ENCODE results near the gene RPIA.
A peak's percentile ranks its signal among the peaks of the same experiment; 100 is the strongest.

Gene RPIA

GRCh38 chr2:88724643-88725332 lies 33.3 kb downstream of the RPIA start:
- H3K9me3 ChIP-seq (ENCODE audit: control insufficient read depth, low read length), result no peaks in the 10 kb centered on the region
- no peak for DNase-seq
- no peak overlapping the region for H3K27ac ChIP-seq (ENCODE audit: insufficient read depth, low read length, poor library complexity, severe bottlenecking)
- no peaks in the 10 kb centered on the region for H3K27me3 ChIP-seq (replicated peaks; ENCODE audit: control insufficient read depth, insufficient read depth, low read length, poor library complexity, severe bottlenecking)
- no peak overlapping the region for H3K4me3 ChIP-seq (ENCODE audit: insufficient read depth, low read depth, low read length, poor library complexity, severe bottlenecking)
- H3K36me3 ChIP-seq (ENCODE audit: control insufficient read depth, insufficient read depth, low read length), result no peaks in the 10 kb centered on the region
- no peaks in the 10 kb centered on the region for H3K4me1 ChIP-seq (ENCODE audit: control insufficient read depth, insufficient read depth, low read length, poor library complexity, severe bottlenecking)

GRCh38 chr2:88729061-88729745 lies 37.7 kb downstream of the RPIA start:
- Histone ChIP-seq H3K9me3 (ENCODE audit: control insufficient read depth, low read length) (no peaks in the 10 kb centered on the region), H3K4me3 (ENCODE audit: insufficient read depth, low read depth, low read length, poor library complexity, severe bottlenecking) (no peak overlapping the region), H3K4me1 (ENCODE audit: control insufficient read depth, insufficient read depth, low read length, poor library complexity, severe bottlenecking) (no peaks in the 10 kb centered on the region), H3K27ac (ENCODE audit: insufficient read depth, low read length, poor library complexity, severe bottlenecking) (no peak overlapping the region), H3K36me3 (ENCODE audit: control insufficient read depth, insufficient read depth, low read length) (no peaks in the 10 kb centered on the region), H3K27me3 (replicated peaks; ENCODE audit: control insufficient read depth, insufficient read depth, low read length, poor library complexity, severe bottlenecking) (no peaks in the 10 kb centered on the region)
- no peak for DNase-seq

- DNase-seq, result no peak
- Histone ChIP-seq H3K27ac (ENCODE audit: insufficient read depth, low read length, poor library complexity, severe bottlenecking) (no peak overlapping the region), H3K4me1 (ENCODE audit: control insufficient read depth, insufficient read depth, low read length, poor library complexity, severe bottlenecking) (no peaks in the 10 kb centered on the region), H3K4me3 (ENCODE audit: insufficient read depth, low read depth, low read length, poor library complexity, severe bottlenecking) (no peak overlapping the region), H3K36me3 (ENCODE audit: control insufficient read depth, insufficient read depth, low read length) (peaks cover 24% of the 10 kb centered on the region), H3K9me3 (ENCODE audit: control insufficient read depth, low read length) (no peaks in the 10 kb centered on the region), H3K27me3 (replicated peaks; ENCODE audit: control insufficient read depth, insufficient read depth, low read length, poor library complexity, severe bottlenecking) (no peaks in the 10 kb centered on the region)
These were observed 41.9 kb downstream of the RPIA start for GRCh38 chr2:88733155-88733902.

- Histone ChIP-seq H3K27ac (ENCODE audit: insufficient read depth, low read length, poor library complexity, severe bottlenecking) (no peak overlapping the region), H3K4me1 (ENCODE audit: control insufficient read depth, insufficient read depth, low read length, poor library complexity, severe bottlenecking) (no peaks in the 10 kb centered on the region), H3K9me3 (ENCODE audit: control insufficient read depth, low read length) (no peaks in the 10 kb centered on the region), H3K36me3 (ENCODE audit: control insufficient read depth, insufficient read depth, low read length) (peaks cover 30% of the 10 kb centered on the region), H3K4me3 (ENCODE audit: insufficient read depth, low read depth, low read length, poor library complexity, severe bottlenecking) (no peak overlapping the region), H3K27me3 (replicated peaks; ENCODE audit: control insufficient read depth, insufficient read depth, low read length, poor library complexity, severe bottlenecking) (no peaks in the 10 kb centered on the region)
- DNase-seq, result no peak
These were observed 43.7 kb downstream of the RPIA start for GRCh38 chr2:88735133-88735532.

GRCh38 chr2:88735853-88736252 lies 44.4 kb downstream of the RPIA start:
- H3K9me3 ChIP-seq (ENCODE audit: control insufficient read depth, low read length), result no peaks in the 10 kb centered on the region
- no peaks in the 10 kb centered on the region for H3K4me1 ChIP-seq (ENCODE audit: control insufficient read depth, insufficient read depth, low read length, poor library complexity, severe bottlenecking)
- DNase-seq, result no peak
- peaks cover 30% of the 10 kb centered on the region for H3K36me3 ChIP-seq (ENCODE audit: control insufficient read depth, insufficient read depth, low read length)
- no peaks in the 10 kb centered on the region for H3K27me3 ChIP-seq (replicated peaks; ENCODE audit: control insufficient read depth, insufficient read depth, low read length, poor library complexity, severe bottlenecking)
- no peak overlapping the region for H3K27ac ChIP-seq (ENCODE audit: insufficient read depth, low read length, poor library complexity, severe bottlenecking)
- H3K4me3 ChIP-seq (ENCODE audit: insufficient read depth, low read depth, low read length, poor library complexity, severe bottlenecking), result no peak overlapping the region

GRCh38 chr2:88736437-88736836 lies 45.0 kb downstream of the RPIA start:
- Histone ChIP-seq H3K4me1 (ENCODE audit: control insufficient read depth, insufficient read depth, low read length, poor library complexity, severe bottlenecking) (no peaks in the 10 kb centered on the region), H3K36me3 (ENCODE audit: control insufficient read depth, insufficient read depth, low read length) (peaks cover 30% of the 10 kb centered on the region), H3K9me3 (ENCODE audit: control insufficient read depth, low read length) (no peaks in the 10 kb centered on the region), H3K27ac (ENCODE audit: insufficient read depth, low read length, poor library complexity, severe bottlenecking) (no peak overlapping the region), H3K27me3 (replicated peaks; ENCODE audit: control insufficient read depth, insufficient read depth, low read length, poor library complexity, severe bottlenecking) (no peaks in the 10 kb centered on the region), H3K4me3 (ENCODE audit: insufficient read depth, low read depth, low read length, poor library complexity, severe bottlenecking) (no peak overlapping the region)
- no peak for DNase-seq

GRCh38 chr2:88737385-88737784 lies 45.9 kb downstream of the RPIA start:
- no peaks in the 10 kb centered on the region for H3K27me3 ChIP-seq (replicated peaks; ENCODE audit: control insufficient read depth, insufficient read depth, low read length, poor library complexity, severe bottlenecking)
- no peaks in the 10 kb centered on the region for H3K4me1 ChIP-seq (ENCODE audit: control insufficient read depth, insufficient read depth, low read length, poor library complexity, severe bottlenecking)
- no peaks in the 10 kb centered on the region for H3K9me3 ChIP-seq (ENCODE audit: control insufficient read depth, low read length)
- no peak for DNase-seq
- peaks cover 30% of the 10 kb centered on the region for H3K36me3 ChIP-seq (ENCODE audit: control insufficient read depth, insufficient read depth, low read length)
- H3K27ac ChIP-seq (ENCODE audit: insufficient read depth, low read length, poor library complexity, severe bottlenecking), result no peak overlapping the region
- H3K4me3 ChIP-seq (ENCODE audit: insufficient read depth, low read depth, low read length, poor library complexity, severe bottlenecking), result no peak overlapping the region

- Histone ChIP-seq H3K27me3 (replicated peaks; ENCODE audit: control insufficient read depth, insufficient read depth, low read length, poor library complexity, severe bottlenecking) (no peaks in the 10 kb centered on the region), H3K4me1 (ENCODE audit: control insufficient read depth, insufficient read depth, low read length, poor library complexity, severe bottlenecking) (no peaks in the 10 kb centered on the region), H3K27ac (ENCODE audit: insufficient read depth, low read length, poor library complexity, severe bottlenecking) (no peak overlapping the region), H3K4me3 (ENCODE audit: insufficient read depth, low read depth, low read length, poor library complexity, severe bottlenecking) (no peak overlapping the region), H3K36me3 (ENCODE audit: control insufficient read depth, insufficient read depth, low read length) (peaks cover 30% of the 10 kb centered on the region), H3K9me3 (ENCODE audit: control insufficient read depth, low read length) (no peaks in the 10 kb centered on the region)
- no peak for DNase-seq
These were observed 46.8 kb downstream of the RPIA start for GRCh38 chr2:88738271-88738670.

- no peaks in the 10 kb centered on the region for H3K9me3 ChIP-seq (ENCODE audit: control insufficient read depth, low read length)
- no peaks in the 10 kb centered on the region for H3K4me1 ChIP-seq (ENCODE audit: control insufficient read depth, insufficient read depth, low read length, poor library complexity, severe bottlenecking)
- no peak overlapping the region for H3K4me3 ChIP-seq (ENCODE audit: insufficient read depth, low read depth, low read length, poor library complexity, severe bottlenecking)
- H3K27me3 ChIP-seq (replicated peaks; ENCODE audit: control insufficient read depth, insufficient read depth, low read length, poor library complexity, severe bottlenecking), result no peaks in the 10 kb centered on the region
- H3K36me3 ChIP-seq (ENCODE audit: control insufficient read depth, insufficient read depth, low read length), result peaks cover 37% of the 10 kb centered on the region
- no peak overlapping the region for H3K27ac ChIP-seq (ENCODE audit: insufficient read depth, low read length, poor library complexity, severe bottlenecking)
- DNase-seq, result peak; percentile 10 to 47 (median 30)
These were observed 48.6 kb downstream of the RPIA start for GRCh38 chr2:88739985-88740600.

Measured in effector memory CD4-positive, alpha-beta T cell (primary cell).